ENCODE measurements around the gene ADAM22.

ADAM22 gene

DNA sequence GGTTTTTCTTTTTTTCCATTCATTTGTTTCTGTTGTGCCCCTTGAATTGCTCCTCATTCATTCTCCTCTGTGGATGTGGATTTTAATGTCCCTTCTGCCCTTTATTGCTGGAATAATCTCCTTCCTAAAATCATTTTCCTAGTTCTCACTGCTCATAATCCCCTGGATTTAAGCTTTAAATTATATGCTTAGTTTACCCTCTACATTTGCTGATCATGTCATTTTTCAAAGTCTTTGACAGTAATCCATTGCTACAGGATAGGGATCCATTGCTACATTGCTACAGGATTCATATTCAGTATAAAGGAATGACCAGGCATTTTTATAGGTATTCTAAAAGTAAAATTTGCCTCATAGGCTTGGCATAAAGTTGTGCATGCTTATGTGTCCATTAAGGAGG lies 14.3 kb downstream of the ADAM22 start:
- no peak for DNase-seq

DNA sequence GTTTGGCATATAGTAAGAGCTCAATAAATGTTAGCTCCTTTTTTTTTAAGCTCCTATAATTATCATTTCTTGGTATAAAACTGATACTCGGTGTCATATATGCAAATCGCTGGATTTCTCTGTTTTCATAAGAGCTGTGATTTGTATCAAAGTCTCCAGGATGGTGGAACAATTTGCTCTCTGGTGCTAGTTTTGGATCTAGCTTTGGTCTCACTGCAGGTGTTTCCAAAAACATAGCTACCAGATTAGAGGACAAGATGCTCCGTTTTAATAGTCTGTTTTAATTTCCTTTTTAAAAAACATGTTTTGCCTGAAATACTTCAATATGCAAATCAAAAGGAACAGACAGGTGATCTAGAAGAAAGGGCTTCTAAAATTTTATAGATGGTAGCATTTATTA lies 25.3 kb downstream of the ADAM22 start:
- no peak for DNase-seq

DNA sequence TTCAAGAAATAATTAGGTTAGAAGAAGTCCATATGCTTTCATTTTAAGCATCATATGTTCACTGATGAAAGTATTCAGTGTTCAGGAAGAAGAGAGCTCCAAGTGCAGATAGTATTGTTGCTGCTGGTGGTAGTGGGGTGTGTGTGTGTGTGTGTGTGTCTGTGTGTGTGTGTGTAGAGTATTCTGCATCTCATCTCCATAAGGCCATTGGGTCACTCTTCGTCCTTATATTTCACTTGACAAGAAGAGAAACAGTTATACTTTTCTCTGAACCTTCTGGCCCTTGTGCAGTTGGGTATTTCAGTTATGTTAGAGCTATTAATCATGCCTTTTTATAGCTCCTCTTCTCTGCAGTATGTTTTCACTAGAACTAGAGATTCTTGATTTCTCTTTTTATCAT lies 26.2 kb downstream of the ADAM22 start:
- no peak for DNase-seq

DNA sequence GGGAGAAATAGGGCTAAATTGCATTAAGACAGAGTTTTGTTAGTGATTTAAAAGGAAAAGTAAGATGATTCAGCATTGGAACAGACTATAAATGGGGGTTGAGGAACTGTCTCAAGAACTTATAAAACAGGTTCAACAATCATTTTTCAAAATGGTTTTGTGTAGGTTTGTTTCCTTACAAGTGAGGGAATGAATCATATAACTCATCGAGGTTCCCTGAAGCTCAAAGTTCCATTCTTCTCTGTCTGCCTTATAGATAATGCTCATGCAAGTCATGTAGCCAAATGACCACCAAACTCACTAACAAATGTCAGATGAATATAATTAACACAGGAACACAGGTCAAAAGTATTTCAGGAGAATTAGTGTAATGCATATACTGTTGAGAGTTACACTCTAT lies 27.7 kb downstream of the ADAM22 start:
- DNase-seq = no peak

DNA sequence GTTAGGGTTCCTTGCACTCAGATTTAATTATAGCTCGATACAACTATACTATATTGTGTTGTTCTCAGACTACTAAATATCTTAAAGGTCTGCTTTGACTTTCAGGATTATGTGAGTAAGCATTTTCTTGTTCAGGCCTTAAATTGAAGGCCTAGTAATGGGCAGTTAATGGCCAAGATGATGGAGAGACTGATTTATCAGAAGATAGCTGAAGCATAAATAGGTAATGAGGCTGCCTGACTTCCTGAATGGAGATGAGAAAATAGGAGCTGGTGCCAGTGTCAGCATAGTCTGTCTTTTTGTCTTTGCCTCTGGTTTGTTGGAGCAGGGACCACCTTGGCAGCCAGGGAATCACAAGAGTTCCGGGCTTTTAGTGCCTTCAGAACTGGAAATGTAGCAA lies 32.2 kb downstream of the ADAM22 start:
- no peak for DNase-seq

DNA sequence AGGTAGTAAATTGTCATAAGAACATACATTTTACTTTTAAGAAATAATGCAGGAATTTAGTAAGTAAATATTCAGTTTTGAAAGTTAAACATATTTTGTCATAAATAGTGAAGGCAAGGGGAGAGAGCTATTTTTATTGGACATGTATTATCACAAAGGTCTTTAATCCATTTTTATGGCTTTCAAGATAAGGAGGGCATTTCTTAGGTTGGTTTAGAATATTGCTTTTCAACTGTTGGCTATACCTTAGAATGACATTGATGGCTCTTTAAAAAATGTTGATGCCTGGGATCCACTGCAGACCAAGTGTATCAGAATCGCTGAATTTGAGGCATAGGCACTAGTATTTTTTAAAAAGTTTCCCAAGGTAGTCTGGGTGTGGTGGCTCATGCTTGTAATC lies 34.0 kb downstream of the ADAM22 start:
- no peak for DNase-seq

DNA sequence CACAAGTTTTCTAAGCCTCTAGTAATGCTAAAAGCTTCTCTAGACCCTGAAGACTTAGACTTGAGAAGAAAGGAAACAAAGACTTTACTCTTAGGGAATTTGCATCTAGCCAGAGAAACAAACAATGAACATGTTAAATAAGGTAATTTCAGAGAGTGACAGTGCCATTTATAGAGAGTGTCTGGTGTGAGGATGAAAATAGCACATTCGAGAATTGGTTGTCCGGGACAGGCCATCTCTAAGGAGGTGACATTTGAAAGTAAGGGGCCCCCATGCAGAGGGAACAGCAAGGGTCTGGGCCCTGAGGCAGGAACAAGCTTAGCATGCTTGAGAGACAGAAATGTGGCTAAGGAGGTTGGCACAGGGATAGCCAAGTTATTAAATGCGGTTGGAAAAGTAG lies 48.1 kb downstream of the ADAM22 start:
- DNase-seq = no peak

DNA sequence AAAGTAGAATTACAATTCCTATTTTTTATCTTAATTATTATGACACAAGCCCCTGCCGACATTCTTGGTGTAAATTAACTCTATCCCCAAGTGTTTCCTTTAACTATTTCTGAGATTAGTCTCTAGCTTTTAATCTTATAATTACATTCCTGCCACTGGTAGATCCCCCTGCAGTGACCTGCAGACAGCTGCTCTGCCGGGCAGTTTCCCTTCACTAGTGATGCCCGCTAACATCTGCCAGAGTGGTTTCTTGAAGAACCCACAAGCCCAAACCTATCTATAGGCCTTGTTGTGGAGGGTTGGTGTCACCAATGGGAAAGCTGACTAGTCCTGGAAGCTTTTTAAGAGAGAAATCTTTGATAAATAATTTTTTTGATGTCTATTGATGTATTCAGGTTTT lies 50.0 kb downstream of the ADAM22 start:
- DNase-seq = no peak

DNA sequence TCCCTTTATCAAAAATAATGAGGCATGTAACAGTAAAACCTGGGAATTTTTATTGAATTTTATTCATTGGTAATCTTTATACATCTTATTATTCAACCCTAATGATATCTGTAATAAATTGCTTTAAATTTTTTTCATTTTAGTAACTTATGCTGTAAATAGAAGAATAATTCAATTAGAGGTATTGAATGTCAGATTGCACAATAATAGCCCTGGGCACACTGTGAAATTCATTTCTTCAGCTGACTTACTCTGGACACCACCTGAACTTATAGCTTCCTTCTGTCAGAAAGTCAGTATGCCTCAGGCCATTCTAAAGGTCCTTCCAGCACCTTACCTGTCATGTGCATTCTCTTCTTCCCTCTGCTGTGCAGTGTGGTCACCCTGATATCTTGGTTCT lies 59.2 kb downstream of the ADAM22 start:
- DNase-seq = no peak

DNA sequence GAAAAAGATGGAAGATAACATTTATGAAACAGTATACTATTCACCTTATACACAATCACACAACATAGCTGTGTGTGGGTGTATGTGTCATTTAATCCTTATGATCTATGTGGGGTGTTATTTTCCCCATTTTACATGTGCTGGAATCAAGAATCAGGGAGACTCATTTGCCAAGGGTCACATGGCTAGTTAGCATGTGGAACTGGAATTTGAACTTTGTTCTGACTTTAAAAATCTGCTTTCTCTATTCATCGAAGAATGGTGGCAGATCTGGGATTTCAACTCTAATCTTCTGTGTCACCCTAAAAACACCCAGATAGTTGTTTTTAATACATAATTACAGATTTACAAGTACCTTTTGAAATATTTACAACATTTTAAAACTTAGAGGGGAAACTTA lies 65.2 kb downstream of the ADAM22 start:
- no peak for DNase-seq

DNA sequence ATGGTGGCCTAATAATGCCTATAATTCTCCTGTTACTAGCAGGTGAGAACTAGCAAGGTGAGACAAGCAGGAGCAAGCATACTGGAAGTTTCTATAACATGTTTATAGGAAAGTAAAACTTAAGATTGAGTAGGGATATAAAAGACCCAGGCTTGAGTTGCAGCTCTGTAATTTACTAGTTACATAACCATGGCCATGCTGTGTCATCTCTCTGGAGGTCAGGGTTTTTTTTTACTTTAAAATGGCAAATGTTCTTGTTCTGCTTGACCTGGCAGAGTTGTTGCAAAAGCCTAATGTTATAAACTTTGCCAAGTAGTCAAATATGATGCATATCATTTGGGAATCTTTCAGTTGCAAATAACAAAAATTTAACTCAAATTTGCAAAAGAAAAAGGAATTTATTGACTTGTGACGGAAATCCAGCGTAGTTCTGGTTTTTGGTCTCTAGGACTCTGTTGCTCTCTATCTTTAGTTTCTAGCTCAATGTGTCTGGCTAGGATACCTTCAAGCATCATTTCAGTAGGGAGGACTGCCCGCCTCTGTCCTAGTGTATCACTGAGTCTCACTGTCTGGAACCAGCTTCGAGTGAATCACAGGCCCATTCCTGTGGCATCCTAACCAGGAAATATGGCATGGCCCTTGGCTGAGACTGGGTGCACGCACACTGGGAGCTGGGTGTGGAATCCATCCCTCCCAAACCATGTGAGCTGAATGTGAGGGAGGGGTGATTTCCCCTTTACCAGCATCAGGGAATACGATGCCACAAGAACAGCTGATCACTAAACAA lies 67.9 kb downstream of the ADAM22 start:
- DNase-seq = no peak

DNA sequence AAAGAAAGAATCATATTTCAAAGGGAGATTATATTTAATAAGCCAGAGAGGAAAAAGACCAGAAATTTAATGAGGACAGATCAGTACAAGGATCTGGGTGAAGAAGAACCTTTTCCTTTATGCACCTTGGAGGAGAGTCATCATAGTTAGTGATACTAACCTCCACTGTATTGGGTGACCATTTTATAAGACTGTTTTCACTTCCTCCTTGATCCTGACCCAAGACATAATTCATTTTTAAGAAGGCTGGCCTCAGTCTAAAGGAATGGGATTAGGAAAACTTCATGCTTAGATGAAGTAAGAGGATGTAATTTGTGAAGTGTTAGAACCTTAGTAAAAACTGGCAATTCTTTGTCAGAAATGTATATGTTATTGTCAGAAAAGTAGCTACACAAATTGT lies 68.6 kb downstream of the ADAM22 start:
- no peak for DNase-seq

DNA sequence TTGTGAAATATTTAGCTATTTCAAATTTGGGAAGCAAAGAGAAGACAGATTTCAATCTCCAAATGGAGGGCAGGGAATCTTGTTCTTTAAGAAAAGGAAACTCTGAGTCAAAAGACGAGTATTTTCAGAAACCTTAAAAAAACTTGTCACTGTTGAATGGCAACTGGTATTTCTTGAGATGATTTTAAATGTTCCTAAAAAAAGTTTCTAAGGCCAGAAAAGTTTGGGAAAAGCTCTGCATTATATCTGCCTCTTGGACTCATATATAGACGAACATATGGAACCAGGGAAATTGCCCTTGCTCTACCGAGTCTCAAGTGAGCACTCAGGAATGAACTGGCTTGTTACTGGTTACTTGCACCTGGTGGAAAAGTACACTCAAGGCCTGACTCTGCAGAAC lies 69.5 kb downstream of the ADAM22 start:
- no peak for DNase-seq

DNA sequence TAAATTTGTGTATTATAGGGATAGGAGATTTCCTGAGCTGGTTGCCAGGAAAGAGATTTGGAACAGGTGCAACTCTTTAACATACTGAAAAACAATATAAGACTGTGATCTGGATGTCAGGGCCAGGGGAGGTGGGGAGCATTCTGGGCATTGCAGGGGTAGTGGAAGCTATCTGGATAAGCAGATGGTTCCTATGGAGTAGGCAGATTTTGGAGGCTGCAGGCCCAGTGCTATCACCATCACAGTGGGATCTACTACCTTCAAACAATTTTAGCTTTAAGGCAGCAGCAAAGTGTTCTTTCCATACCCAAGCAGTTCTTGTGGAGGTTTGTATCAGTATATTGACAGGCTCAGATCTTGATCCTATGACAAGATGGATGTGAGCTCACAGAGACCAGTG lies 71.1 kb downstream of the ADAM22 start:
- DNase-seq = no peak

DNA sequence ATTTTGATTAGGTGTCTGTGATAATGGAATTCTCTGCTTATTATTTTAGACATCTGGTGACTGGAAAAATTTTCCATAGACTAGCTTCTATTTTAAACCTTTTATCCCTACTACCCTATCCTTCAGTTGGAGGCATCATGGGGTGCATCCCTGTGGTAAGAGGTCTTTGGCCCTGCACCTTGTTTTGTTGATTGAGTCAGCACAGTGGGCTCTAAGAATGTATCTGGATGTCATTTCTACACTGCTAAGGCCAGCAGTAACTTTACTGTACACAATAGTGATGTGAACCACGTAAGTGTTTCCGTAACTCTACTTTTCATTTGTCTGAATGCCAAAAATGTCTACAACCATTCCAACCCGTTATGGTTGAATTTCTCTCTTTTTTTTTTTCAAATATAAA lies 75.6 kb downstream of the ADAM22 start:
- no peak for DNase-seq

DNA sequence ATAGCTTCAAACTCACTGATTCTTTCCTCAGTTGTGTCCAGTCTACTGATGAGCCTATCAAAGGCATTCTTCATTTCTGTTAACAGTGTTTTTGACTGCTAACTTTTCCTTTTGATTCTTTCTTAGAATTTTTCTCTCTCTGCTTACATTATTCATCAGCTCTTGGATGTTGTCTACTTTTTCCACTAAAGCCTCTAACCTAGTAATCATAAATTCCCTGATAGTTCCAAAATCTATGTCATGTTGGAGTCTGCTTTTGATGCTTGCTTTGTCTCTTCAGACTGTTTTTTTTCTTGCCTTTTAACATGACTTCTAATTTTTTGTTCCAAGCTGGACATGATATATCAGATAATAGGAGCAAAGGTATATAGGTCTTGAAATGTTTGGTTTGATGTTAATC lies 78.0 kb downstream of the ADAM22 start:
- no peak for DNase-seq

DNA sequence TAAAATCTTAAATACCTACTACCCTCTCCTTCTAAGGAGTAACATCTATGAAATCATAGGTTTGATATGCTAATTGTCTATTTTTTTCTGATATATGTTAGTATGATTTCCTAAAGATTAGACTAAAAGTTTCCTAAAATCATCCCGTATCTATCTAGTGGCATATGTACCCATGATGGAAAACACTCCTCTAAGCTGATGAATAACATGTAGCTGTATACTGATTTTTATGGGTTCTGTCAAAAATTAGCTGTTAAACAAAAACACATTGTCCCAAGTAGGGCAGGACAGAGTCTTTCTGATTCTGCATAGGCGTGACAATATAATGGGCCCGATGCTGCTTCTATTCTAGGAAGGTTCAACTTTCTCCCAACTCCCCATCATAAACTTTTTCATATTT lies 79.9 kb downstream of the ADAM22 start:
- DNase-seq = no peak

DNA sequence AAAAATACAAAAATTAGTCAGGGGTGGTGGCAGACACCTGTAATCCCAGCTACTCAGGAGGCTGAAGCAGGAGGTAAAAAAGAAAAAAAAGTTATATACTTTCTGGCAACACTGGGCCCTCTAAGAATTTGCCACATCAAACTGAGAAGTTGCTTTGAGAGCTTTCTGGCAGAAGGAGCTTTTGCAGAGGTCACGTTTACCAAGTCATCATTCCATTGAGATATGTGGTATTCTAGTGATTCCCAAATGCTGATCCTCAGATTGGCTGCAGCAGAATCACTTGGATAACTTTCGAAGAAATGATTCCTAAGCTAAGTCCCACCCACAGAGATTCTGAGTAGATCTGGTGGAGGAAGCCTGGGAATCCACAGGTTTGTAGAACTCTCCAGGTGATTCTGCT lies 80.5 kb downstream of the ADAM22 start:
- DNase-seq = no peak

DNA sequence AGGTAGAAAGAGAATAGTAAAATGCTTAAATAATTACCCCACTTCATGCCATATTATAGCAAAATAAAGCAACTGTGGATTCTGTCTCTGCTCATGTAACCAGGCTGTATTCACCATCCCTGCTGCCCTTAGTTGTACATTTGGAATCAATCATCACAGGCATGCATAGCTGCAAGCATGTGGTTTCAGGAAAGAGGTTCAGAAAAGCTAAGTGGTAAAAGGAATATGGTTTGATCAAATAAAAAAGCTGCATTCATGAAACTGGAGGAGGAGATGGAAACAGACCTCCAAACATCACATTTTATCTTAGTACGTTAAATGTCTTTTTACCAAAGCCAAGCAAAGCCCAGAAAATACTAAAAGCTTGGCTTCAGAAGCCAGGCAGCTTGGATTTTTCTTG lies 81.3 kb downstream of the ADAM22 start:
- DNase-seq = no peak

DNA sequence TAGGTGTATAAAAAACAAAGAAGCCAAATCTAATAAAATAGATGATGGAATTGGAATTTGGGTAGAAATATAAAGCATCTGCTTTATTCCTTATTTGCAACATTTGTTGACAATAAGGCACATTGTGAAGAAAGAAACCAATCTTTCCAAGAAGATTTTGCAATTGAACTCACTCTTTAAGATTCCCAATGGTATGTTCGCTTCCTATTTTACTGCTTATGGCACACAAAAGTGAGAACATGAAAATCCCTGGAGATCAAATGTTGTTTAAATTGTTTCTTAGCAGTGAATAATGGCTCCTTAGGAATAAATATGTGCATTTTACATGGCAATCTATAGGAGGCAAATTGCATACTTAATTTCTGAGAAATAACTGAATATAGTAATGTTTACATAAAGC lies 84.5 kb downstream of the ADAM22 start:
- no peak for DNase-seq

DNA sequence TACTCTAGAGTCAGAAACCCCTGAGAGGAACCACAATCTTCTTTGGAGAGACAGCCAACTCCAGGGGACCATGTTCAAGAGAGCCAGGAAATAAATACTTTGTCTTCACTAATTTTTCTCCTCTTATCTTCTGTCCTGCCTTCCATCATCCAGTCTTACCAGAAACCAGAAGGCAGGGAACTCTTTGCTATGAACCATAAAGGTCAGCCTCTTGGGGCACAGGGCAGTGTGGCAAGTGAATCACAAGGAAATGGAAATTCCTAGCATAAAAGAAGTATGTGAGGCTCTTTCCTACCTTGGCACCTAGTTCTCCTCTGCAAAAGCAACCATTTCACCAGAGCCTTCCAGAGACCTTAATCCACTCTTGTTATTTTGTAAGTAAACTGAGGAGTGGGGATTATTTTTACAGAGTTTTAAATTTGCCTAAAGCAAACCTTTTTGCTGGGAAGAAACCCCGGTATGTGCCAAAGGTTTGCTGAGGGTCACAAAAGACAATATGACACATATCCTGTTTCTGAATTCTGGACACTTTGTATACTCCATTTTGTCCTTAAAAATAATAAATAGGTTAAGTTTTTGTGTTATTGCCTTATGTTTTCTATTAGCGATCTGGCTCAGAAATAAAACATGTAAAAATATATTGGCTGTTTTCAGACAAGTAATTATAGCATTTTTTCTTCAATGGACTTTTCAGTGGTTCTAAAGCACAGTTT lies 87.1 kb downstream of the ADAM22 start:
- no peak for DNase-seq

DNA sequence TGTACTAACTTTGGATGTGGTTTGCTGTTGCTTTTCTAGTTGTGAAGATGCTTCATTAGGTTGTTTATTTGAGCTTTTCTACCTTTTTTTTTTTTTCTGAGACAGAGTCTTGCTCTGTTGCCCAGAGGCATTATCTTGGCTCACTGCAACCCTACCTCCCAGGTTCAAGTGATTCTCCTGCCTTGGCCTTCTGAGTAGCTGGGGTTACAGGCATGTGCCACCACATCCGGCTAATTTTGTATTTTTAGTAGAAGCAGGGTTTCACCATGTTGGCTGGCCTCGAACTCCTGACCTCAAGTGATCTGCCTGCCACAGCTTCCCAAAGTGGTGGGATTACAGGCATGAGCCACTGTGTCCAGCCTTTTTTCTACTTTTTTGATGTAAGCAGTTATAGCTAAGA lies 93.7 kb downstream of the ADAM22 start:
- DNase-seq = no peak

DNA sequence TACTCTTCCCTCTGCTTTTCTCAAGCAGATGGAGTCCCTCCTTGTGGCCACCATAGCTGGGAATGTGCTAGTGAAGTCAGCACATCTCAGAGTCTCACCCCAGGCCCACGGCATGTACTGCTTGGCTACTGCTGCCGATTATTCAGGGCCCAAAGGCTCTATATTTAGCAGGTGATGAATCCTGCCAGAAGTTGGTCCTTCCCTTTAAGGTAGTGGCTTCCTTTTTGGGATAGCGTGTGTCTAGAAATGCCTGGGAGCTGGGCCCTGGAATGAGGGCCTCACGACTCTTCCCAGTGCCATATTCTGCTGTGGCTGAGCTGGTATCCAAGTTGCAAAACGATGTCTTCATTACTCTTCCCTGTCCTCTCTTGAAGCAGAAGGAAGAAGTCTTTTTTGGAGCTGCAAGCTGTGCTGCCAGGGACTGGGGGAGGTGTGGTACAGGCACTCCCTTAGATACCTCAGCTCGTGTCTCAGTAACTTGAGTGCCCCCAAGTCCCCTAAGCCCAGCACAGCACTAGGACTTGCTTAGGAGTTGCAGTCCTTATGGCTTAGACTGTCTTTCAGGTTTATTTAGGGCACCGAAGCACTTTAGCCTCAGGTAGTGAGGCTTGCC lies 100.1 kb downstream of the ADAM22 start:
- DNase-seq = no peak

Data from amygdala (tissue), 56 donors.